HUES6 (cell line): ENCODE measurements around the gene C19orf12.
"Not testable (repeated sequence)": the region's sequence is repeated elsewhere in the genome, so short reads cannot be mapped to it uniquely, and the experiment has no call there.

ENCODE experiments used
- H3K27ac ChIP-seq: 2 replicates; pipeline ENCODE4 v1.7.0; 2013; ENCODE audit warnings: low read depth, mild to moderate bottlenecking, low read length, inconsistent platforms
- H3K27me3 ChIP-seq: 2 replicates; pipeline ENCODE4 v1.6.1; 2013; ENCODE audit warnings: low read length; ENCODE audit not compliant: control insufficient read depth, insufficient read depth
- H3K36me3 ChIP-seq: 2 replicates; pipeline ENCODE4 v1.6.1; 2013; ENCODE audit warnings: low read length; ENCODE audit not compliant: control insufficient read depth, insufficient read depth
- H3K4me1 ChIP-seq: 2 replicates; pipeline ENCODE4 v1.6.1; 2013; ENCODE audit warnings: low read length; ENCODE audit not compliant: control insufficient read depth, insufficient read depth
- H3K4me3 ChIP-seq: 2 replicates; pipeline ENCODE4 v1.5.1; 2013; ENCODE audit warnings: low read depth, low read length
- H3K9ac ChIP-seq: one replicate; pipeline ENCODE4 v1.6.1; 2013; ENCODE audit warnings: mild to moderate bottlenecking, low read length
- H3K9me3 ChIP-seq: 2 replicates; pipeline ENCODE4 v1.6.1; 2013; ENCODE audit warnings: low read depth, low read length; ENCODE audit not compliant: control insufficient read depth, insufficient read depth

Gene C19orf12

DNA sequence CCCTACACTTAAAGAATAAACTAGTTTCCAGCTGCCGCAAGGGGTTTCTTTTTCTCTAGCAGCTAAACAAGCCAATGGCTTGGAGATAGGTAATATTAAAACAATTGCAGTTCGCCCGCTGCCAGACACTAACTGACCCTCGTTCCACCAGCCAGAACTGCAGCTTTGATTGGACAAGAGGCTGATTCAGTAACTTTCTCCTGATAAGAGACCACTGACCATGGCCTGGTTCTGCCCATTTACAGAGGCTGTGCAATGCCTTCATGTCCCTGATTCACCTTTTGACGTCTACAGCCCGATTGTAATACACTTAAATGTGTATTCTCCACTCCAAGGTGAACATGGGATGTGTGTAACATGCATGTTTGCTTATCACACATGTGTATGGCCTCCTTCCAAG, 12.8 kb upstream of the C19orf12 start:
- Histone ChIP-seq H3K27ac (no peak overlapping the region), H3K4me1 (peaks cover 12% of the 10 kb centered on the region; the same call in 1 of the 2 replicates), H3K4me3 (no peak overlapping the region), H3K27me3 (peaks cover 18% of the 10 kb centered on the region), H3K36me3 (no peaks in the 10 kb centered on the region), H3K9ac (no peak overlapping the region), H3K9me3 (no peaks in the 10 kb centered on the region)

DNA sequence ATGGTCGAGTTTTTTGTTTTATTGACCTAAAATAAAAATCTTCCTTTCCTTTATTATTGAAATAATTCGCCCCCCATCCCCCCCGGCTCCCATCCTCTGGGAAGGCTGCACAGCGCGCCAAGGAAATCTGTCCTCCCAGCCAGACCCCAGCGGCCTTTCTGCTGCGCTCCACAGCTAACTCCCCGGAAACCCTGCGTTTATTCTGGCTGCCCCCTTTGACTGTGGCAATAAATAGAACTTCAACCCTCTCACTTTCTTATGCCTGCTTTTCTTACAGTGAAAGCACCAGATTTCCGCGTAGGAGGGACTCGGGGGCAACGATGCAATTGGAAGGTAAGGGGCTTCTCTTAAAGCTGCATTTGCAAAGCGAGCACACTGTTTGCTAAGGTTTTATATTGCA, 9.7 kb upstream of the C19orf12 start:
- H3K36me3 ChIP-seq = no peaks in the 10 kb centered on the region
- no peak overlapping the region for H3K9ac ChIP-seq
- H3K9me3 ChIP-seq = no peaks in the 10 kb centered on the region
- H3K4me1 ChIP-seq = peaks cover 12% of the 10 kb centered on the region; the same call in 1 of the 2 replicates
- peaks cover 6% of the 10 kb centered on the region; the same call in 1 of the 2 replicates for H3K27me3 ChIP-seq
- no peak overlapping the region for H3K27ac ChIP-seq
- H3K4me3 ChIP-seq = peak overlapping the region; percentile 46; the same call in 1 of the 2 replicates

DNA sequence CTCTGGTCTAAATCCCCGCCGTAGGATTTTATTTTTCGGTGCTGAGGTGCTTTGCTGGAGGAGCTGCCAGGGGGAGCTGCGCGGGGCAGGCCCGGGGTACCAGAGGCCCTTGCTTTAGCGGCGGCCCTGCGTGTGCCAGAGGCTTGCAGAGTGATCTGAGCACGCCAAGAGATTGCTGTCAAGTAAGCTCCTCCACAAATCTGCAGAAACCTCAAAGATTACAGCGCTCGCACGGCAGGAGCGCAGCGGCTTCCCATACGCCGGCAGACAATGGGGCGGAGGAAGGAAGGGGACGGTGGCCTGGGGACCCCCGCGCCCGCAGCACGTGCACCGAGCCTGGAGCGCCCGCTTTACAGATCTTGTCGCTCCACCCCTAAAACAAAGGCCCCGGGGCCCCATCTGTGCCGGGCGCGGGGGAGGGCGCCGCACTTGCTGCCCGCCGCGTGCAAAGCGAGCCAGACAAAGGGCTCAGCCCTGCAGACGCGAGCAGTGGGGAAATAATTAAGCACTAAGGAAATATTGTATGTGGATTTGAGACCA, 9.1 kb upstream of the C19orf12 start:
- peaks cover 6% of the 10 kb centered on the region; the same call in 1 of the 2 replicates for H3K27me3 ChIP-seq
- peaks cover 12% of the 10 kb centered on the region; the same call in 1 of the 2 replicates for H3K4me1 ChIP-seq
- H3K9me3 ChIP-seq = no peaks in the 10 kb centered on the region
- H3K27ac ChIP-seq = no peak overlapping the region
- H3K36me3 ChIP-seq = no peaks in the 10 kb centered on the region
- peak overlapping the region; percentile 46 for H3K4me3 ChIP-seq
- H3K9ac ChIP-seq = no peak overlapping the region

DNA sequence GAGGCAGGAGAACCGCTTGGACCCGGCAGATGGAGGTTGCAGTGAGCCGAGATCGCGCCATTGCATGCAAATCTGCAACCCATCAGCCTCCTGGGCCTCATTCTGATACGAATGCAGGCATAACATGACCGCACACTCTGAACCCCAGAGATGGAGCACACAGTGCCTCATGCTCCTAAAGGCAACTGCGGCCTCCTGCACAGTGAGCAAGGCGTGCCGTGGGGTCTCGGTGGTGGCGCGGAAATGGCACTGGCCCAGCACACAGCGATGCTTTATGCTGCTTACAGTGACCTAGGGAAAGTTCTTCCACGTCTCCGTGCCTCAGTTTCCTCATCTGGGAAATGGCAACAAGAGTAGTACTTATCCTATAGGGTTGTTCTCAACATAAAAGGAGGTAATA, 2.0 kb upstream of the C19orf12 start:
- H3K9me3 ChIP-seq = no peaks in the 10 kb centered on the region
- H3K4me1 ChIP-seq = peaks cover 24% of the 10 kb centered on the region
- H3K4me3 ChIP-seq = no peak overlapping the region
- H3K27me3 ChIP-seq = no peaks in the 10 kb centered on the region
- no peak overlapping the region for H3K9ac ChIP-seq
- no peak overlapping the region for H3K27ac ChIP-seq
- no peaks in the 10 kb centered on the region for H3K36me3 ChIP-seq

DNA sequence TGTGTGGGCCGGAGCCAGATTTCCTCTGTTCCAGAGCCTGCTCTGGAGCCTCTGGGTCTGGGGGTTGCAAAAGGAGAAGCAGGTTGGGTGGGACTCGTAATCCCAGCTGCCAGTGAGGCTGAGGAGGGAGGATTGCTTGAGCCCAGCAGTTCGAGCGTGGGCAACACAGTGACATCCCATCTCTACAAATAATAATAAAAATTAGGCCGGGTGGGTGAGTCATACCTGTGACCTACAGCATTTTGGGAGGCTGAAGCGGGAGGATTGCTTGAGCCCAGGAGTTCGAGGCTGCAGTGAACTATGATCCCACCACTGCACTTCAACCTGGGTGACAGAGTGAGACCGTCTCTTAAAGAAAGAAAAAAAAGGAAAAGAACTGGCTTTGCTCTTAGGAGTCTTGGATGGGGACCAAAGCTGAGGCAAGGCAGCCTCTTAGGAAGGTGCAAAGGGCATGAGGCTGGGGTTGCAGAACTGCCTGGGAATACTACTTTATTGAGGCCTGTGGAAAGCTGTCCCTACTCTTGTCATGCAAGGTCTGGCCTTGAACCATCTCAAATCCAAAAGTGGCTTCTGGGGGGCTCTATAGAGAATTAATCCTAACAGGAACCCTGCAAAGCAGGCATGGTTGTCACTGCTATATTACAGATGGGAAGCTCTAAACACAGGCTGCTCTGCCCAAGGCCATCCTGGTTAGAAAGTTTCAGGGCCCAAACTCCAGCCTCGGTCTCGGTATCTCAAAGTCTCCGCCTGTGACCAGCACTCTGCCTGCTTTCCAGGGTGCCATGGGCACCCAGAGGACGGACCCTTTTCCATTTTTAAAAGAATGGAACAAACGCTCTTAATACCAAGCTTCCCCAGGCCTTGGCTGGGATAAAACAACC, 880 bp upstream of the C19orf12 start:
- Histone ChIP-seq H3K4me1 (peaks cover 24% of the 10 kb centered on the region), H3K36me3 (no peaks in the 10 kb centered on the region), H3K27ac (peak overlapping the region; percentile 77), H3K4me3 (peak overlapping the region; percentile 59), H3K9ac (peak overlapping the region; percentile 76), H3K9me3 (no peaks in the 10 kb centered on the region), H3K27me3 (no peaks in the 10 kb centered on the region)

DNA sequence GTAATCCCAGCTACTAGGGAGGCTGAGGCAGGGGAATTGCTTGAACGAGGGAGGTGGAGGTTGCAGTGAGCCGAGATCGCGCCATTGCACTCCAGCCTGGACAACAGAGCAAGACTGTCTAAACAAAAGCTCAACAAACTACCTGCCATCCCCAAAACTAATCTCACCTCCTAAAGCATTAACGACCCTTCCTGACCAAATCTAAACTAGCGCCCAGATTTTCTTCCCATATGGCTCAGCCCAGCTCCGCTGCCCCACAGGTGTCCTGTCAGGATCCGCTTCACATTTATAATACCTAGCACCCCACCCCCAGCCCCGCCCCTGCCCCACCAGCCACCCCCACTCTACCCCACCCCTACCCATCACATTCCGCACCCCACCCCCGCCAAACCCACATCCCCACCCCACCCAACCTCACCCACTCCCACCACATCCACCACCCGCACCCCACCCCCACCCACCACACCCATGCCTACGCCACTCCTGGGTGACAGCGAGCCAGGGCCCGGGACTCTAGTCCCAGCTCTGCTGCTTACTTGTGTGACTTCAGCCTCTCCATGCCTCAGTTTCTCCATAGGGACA, 599 bp downstream of the C19orf12 start:
- no peaks in the 10 kb centered on the region for H3K9me3 ChIP-seq
- H3K27ac ChIP-seq = no peak overlapping the region
- H3K36me3 ChIP-seq = no peaks in the 10 kb centered on the region
- no peaks in the 10 kb centered on the region for H3K27me3 ChIP-seq
- peak overlapping the region; percentile 1 for H3K9ac ChIP-seq
- H3K4me3 ChIP-seq = peak overlapping the region; percentile 59
- H3K4me1 ChIP-seq = peaks cover 24% of the 10 kb centered on the region

DNA sequence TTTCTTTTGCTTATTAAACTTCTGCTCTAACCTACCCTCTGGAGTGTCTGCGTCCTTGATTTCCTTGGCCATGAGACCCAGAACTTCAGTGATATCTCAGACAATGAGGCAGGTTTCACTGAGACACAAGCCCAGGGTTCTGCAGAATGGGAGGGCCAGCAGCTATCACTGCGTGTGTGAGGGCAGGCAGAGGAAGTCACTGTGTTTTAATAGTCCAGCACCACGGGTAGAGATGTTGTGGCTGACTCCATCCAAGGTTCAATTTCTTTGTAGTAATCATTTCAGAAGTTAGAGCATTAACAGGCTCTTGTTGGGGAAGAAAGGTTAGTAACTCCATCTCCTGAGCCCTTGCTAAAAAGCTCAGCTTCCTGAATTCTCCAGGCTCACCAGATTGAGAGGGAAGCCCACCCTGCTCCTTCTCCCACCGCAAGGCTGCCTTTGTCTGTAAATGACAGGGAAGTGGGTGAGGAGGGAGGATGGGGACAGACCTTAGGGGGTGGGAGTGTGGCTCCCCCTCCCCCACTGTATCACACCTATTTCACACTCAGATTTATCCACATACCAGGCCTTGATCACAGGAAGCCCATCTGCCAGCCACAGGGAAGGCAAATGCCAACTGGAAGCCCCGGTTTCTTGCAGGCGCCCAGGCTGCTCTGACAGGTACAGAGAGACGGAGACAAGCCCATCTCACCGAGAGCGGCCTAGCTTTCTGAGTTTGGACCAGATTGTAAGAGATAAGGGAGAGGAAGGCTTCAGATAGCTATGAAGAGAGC, 2.1 kb downstream of the C19orf12 start:
- H3K9ac ChIP-seq = no peak overlapping the region

DNA sequence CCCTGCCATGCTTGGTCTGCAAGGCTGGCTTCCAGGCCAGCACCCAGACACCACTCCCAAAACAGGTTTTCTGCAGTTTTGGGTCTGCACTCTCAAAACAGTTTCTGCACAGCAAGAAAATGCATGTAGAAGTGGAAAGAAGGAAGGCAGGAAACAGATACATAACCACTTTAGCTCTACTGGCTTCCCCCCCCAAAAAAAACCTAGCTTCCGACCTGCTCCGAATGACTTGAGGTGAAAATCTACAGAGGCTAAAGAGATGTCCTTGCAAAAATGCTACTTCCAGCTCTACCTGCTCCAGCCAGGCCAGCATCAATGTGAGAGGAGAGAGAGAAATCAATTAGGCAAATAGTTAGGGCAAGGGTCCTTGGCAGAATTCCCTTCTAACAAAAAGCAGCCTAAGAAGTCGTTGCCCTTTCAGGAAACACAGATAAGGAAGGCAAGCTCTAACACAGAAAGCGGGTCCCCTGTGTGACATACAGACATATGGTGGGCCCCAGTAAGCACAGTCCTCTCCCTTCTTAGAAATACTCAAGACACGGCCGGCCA, 3.4 kb downstream of the C19orf12 start:
- Histone ChIP-seq H3K36me3 (peaks cover 4% of the 10 kb centered on the region; the same call in 1 of the 2 replicates), H3K27me3 (no peaks in the 10 kb centered on the region), H3K27ac (no peak overlapping the region), H3K9me3 (no peaks in the 10 kb centered on the region), H3K4me3 (no peak overlapping the region), H3K9ac (no peak overlapping the region), H3K4me1 (peaks cover 24% of the 10 kb centered on the region)

More for the DNA sequence above, 2.1 kb downstream of the C19orf12 start:
- Histone ChIP-seq H3K27me3 (no peaks in the 10 kb centered on the region), H3K4me3 (no peak overlapping the region), H3K36me3 (no peaks in the 10 kb centered on the region), H3K9me3 (no peaks in the 10 kb centered on the region), H3K4me1 (peaks cover 24% of the 10 kb centered on the region), H3K27ac (no peak overlapping the region)

DNA sequence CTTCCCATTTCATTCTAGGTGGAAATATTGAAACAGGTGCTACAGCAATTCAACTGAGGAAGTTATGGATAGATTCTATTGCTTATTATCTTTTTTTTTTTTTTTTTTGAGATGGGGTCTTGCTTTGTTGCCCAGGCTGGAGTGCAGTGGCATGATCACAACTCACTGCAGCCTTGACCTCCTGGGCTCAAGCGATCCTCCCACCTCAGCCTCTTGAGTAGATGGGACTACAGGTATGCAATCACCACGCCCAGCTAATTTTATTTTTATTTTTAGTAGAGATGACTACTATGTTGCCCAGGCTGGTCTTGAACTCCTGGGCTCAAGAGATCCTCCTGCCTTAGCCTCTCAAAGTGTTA, 5.6 kb downstream of the C19orf12 start:
- not testable (repeated sequence) for H3K9ac ChIP-seq, H3K27ac ChIP-seq, H3K9me3 ChIP-seq, H3K27me3 ChIP-seq, H3K4me3 ChIP-seq, H3K36me3 ChIP-seq
- peaks cover 14% of the 10 kb centered on the region; the same call in 1 of the 2 replicates for H3K4me1 ChIP-seq

DNA sequence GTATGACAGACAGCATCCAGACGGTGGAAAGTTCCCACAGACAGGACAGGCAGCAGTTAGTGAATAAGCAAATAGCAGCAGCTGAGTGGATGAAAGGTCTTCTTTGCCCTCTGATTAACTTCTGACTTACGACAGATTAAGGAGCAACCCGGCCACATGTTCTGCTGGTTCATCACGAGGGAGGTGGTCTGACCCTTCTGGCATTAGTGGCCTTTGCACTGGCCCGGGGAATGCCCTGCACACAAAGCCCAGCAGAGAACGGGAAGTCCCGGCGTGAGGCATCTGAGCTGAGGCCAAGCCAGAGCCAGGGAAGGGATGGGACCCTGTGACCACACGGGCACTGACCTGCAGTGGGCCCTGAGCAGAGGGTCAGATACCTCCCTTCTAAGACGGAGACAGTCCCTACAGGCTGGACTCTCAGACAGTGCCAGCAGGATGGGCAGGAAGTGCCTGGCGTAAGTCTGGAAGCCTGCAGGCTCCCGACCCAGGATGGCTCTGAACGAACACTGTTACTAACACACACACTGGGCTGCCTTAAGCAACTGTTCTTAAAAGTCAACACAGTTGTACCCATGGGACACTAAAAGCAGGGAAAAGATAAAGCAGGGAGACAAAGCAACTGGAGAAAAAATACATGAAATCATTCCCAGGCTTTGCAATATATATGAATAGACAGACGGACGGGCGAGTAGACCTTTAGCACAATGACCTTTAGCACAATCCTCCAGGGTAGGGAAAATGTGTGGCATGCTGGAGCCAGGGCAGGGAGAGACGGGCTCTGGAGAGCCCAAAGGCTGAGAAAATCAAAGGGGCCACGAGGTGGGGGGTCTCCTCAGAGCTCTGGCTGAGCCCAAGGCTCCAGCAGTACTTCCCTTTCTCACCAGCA, 6.3 kb downstream of the C19orf12 start:
- Histone ChIP-seq H3K4me3 (no peak overlapping the region), H3K27me3 (no peaks in the 10 kb centered on the region), H3K9ac (peak overlapping the region; percentile 16), H3K4me1 (peaks cover 11% of the 10 kb centered on the region; the same call in 1 of the 2 replicates), H3K27ac (no peak overlapping the region), H3K36me3 (peaks cover 6% of the 10 kb centered on the region; the same call in 1 of the 2 replicates), H3K9me3 (no peaks in the 10 kb centered on the region)
